Panc1 (cell line): ENCODE results near the gene EIF2B5. TPM values are rescaled to one million over a fixed set of nuclear protein-coding genes. Genes with fewer than 3 reads are reported as not detected.

ENCODE experiments used
- ATAC-seq: fragments of 200-7000 bp; cut with Tn5 transposase; 2 replicates; pipeline ENCODE4 v1.9.1; 2020; ENCODE audit warnings: mild to moderate bottlenecking, moderate library complexity
- BruUV-seq: library from RNA; stranded (reverse); fragments of 400-500 nt; replicated peaks from 2 replicates; lab custom pipeline; 2021; lab: Mats Ljungman, UMichigan
- CTCF ChIA-PET: fragments of 300-600 bp; sonication (Branson Sonifier 250); formaldehyde crosslinking; loops from one replicate; lab custom pipeline; 2022; ENCODE audit warnings: antibody characterized with exemption; lab: Charles Lee
- POLR2A ChIA-PET: fragments of 300-600 bp; sonication (Branson Sonifier 250); formaldehyde crosslinking; loops from one replicate; lab custom pipeline; 2022; ENCODE audit warnings: antibody characterized with exemption; lab: Charles Lee
- DNase-seq: peaks from one replicate; pipeline ENCODE4 v3.0.0-alpha.2; 2010; ENCODE audit warnings: low read depth, low spot score
- H3K27ac ChIP-seq: 2 replicates; pipeline ENCODE4 v1.5.1; 2011; ENCODE audit warnings: mild to moderate bottlenecking, low read length, inconsistent platforms
- H3K27me3 ChIP-seq: fragments of 200-500 bp; sonication (Bioruptor generic); 2 replicates; pipeline ENCODE4 v1.6.0; 2014; ENCODE audit warnings: low read length, inconsistent platforms; ENCODE audit not compliant: control insufficient read depth, insufficient read depth
- H3K36me3 ChIP-seq: fragments of 200-500 bp; sonication (Bioruptor generic); 2 replicates; pipeline ENCODE4 v1.5.1; 2014; ENCODE audit warnings: inconsistent platforms, mild to moderate bottlenecking, low read length, moderate library complexity; ENCODE audit not compliant: control insufficient read depth, insufficient read depth
- H3K4me1 ChIP-seq: 2 replicates; pipeline ENCODE4 v1.5.1; 2011; ENCODE audit warnings: inconsistent platforms, mild to moderate bottlenecking, low read length, moderate library complexity; ENCODE audit not compliant: control insufficient read depth, insufficient read depth
- H3K4me3 ChIP-seq, 2 experiments: 2 replicates each; pipeline ENCODE4 v1.5.1; 2011 to 2012; ENCODE audit warnings: low read depth in 2 of 2, low read length in 2 of 2, mild to moderate bottlenecking in 2 of 2, inconsistent platforms in 1 of 2, moderate library complexity in 1 of 2
- H3K9me3 ChIP-seq: fragments of 200-500 bp; sonication (Bioruptor generic); 2 replicates; pipeline ENCODE4 v1.5.1; 2014; ENCODE audit warnings: low read depth, mild to moderate bottlenecking, inconsistent platforms, low read length, moderate library complexity; ENCODE audit not compliant: control insufficient read depth, insufficient read depth
- CTCF ChIP-seq: fragments of 450-650 bp; IDR thresholded peaks from 2 replicates; pipeline ENCODE4 v1.5.1; 2017; ENCODE audit warnings: mild to moderate bottlenecking
- POLR2AphosphoS5 ChIP-seq: IDR thresholded peaks from 2 replicates; pipeline ENCODE4 v1.6.1; 2012; ENCODE audit warnings: mild to moderate bottlenecking, low read depth, low read length, moderate library complexity
- REST ChIP-seq, 2 experiments: IDR thresholded peaks; 2 replicates each; pipeline ENCODE4 v1.6.1; 2011 to 2012; ENCODE audit warnings: low read depth in 2 of 2, control low read depth in 1 of 2, low read length in 1 of 2, mild to moderate bottlenecking in 1 of 2, moderate library complexity in 1 of 2; ENCODE audit not compliant: insufficient read depth in 1 of 2
- SIN3A ChIP-seq: IDR thresholded peaks from 2 replicates; pipeline ENCODE4 v1.6.1; 2012; ENCODE audit warnings: low read depth, mild to moderate bottlenecking, low read length, moderate library complexity, borderline replicate concordance; ENCODE audit not compliant: insufficient read depth
- TCF7L2 ChIP-seq: IDR thresholded peaks from 2 replicates; pipeline ENCODE4 v1.6.1; 2011; ENCODE audit warnings: mild to moderate bottlenecking, low read depth, low read length, inconsistent platforms
- in situ Hi-C: cut with HindIII; loops from 2 replicates; pipeline ENCODE4 v1.10.0; 2016; ENCODE audit warnings: low sequenced_read_pairs, low pct_unique_long_range_greater_than_20kb
- intact Hi-C: fragments of 100-400 bp; cut with micrococcal nuclease; formaldehyde crosslinking; loops from one replicate; pipeline ENCODE4 v1.10.0; 2022; ENCODE audit not compliant: unreplicated experiment
- total RNA-seq: library from RNA; stranded (reverse); gene quantifications from one replicate; pipeline ENCODE4 v1.2.1, GENCODE V29; 2021; ENCODE audit not compliant: unreplicated experiment

Gene EIF2B5
- total RNA-seq, 1 experiment from 2014 or later = 60.2 TPM

GRCh38 chr3:184097556-184097955 is 37.6 kb upstream of the EIF2B5 start:
- in situ Hi-C loops = no loop called here
- CTCF ChIA-PET = interaction anchor here (0.6 kb wide), 1 partner anchor 92 kb away, joined by 3 read pairs; no protein-coding TSS in a partner anchor

More at GRCh38 chr3:184097556-184097955, 37.6 kb upstream of the EIF2B5 start:
- no peak for TF ChIP-seq REST (IDR thresholded peaks at IDR 0.05; ENCODE audit: insufficient read depth in 1 of 2, low read depth in 2 of 2, low read length in 1 of 2)
- no peak for TF ChIP-seq POLR2AphosphoS5
- TF ChIP-seq CTCF = no peak
- no peak for TF ChIP-seq TCF7L2
- no peak for TF ChIP-seq SIN3A
- no peaks in the 10 kb centered on the region for H3K36me3 ChIP-seq
- intact Hi-C loops = no loop called here
- ATAC-seq (no peak), DNase-seq (no peak)
- no peaks in the 10 kb centered on the region; the same call in 1 of the 2 replicates for H3K9me3 ChIP-seq
- POLR2A ChIA-PET = no interaction called here
- no peaks in the 10 kb centered on the region; the same call in 1 of the 2 replicates for H3K27me3 ChIP-seq
- peaks cover 4% of the 10 kb centered on the region; the same call in 1 of the 2 replicates for H3K4me1 ChIP-seq
- H3K27ac ChIP-seq = no peak overlapping the region
- no TSS peak for BruUV-seq
- H3K4me3 ChIP-seq = no peak overlapping the region
